DMS53 (cell line): ENCODE measurements around the gene GAGE12D.
"Not testable (repeated sequence)": the region's sequence is repeated elsewhere in the genome, so short reads cannot be mapped to it uniquely, and the experiment has no call there.

Source experiments
- DNase-seq: peaks from one replicate; lab custom pipeline; 2025; lab: John Stamatoyannopoulos, UW

GAGE12D gene

GRCh38 chrX:49541433-49541832 is at the start of gene GAGE12D:
TSS of gene GAGE12D (plus strand) at chrX:49541733. CDS start at chrX:49542888, 1,155 bp downstream.
- DNase-seq: not testable (repeated sequence)

GRCh38 chrX:49531877-49532276 is 9.7 kb upstream of the GAGE12D start, which contains the start of gene GAGE12C:
TSS of gene GAGE12C (plus strand) at chrX:49532177. CDS start at chrX:49533332, 1,155 bp downstream.
- not testable (repeated sequence) for DNase-seq

- not testable (repeated sequence) for DNase-seq
These were observed 9.5 kb downstream of the GAGE12D start, which contains the start of gene GAGE12E for GRCh38 chrX:49550989-49551388. TSS of gene GAGE12E (plus strand) at chrX:49551289. CDS start at chrX:49552444, 1,155 bp downstream.

GRCh38 chrX:49560542-49560941 is 19.0 kb downstream of the GAGE12D start, which contains the start of gene GAGE12F:
TSS of gene GAGE12F (plus strand) at chrX:49560842. CDS start at chrX:49561997, 1,155 bp downstream.
- not testable (repeated sequence) for DNase-seq

- DNase-seq: not testable (repeated sequence)
These were observed 27.2 kb downstream of the GAGE12D start for GRCh38 chrX:49568728-49569127.

GRCh38 chrX:49569152-49569551 is 27.6 kb downstream of the GAGE12D start:
- not testable (repeated sequence) for DNase-seq

- not testable (repeated sequence) for DNase-seq
These were observed 28.6 kb downstream of the GAGE12D start, which contains the start of gene GAGE12G for GRCh38 chrX:49570100-49570499. TSS of gene GAGE12G (plus strand) at chrX:49570400. CDS start at chrX:49571555, 1,155 bp downstream.

GRCh38 chrX:49579649-49580048 is 38.1 kb downstream of the GAGE12D start, which contains the start of gene GAGE12H:
TSS of gene GAGE12H (plus strand) at chrX:49579949. CDS start at chrX:49581104, 1,155 bp downstream.
- DNase-seq: not testable (repeated sequence)

- not testable (repeated sequence) for DNase-seq
These were observed 47.7 kb downstream of the GAGE12D start, which contains the start of gene GAGE2A for GRCh38 chrX:49589196-49589595. TSS of gene GAGE2A (plus strand) at chrX:49589496. CDS start at chrX:49590651, 1,155 bp downstream.

- not testable (repeated sequence) for DNase-seq
These were observed 48.4 kb downstream of the GAGE12D start for GRCh38 chrX:49589769-49590478.

- DNase-seq: not testable (repeated sequence)
These were observed 49.0 kb downstream of the GAGE12D start for GRCh38 chrX:49590488-49590887.
